SIG-M5 treated with dmso at 0.1 percent for 504 hours (cell line): ENCODE data around the gene PTCH1.

Experiments
- DNase-seq: peaks from one replicate; lab custom pipeline; 2025; ENCODE audit not compliant: unreplicated experiment; lab: John Stamatoyannopoulos, UW

PTCH1 gene

GRCh38 chr9:95441081-95441480 lies 75.7 kb downstream of the PTCH1 start:
- DNase-seq, result no peak

- DNase-seq, result no peak
Observed at GRCh38 chr9:95440447-95440846, 76.3 kb downstream of the PTCH1 start.

- DNase-seq, result no peak
Observed at GRCh38 chr9:95438561-95439357, 78.0 kb downstream of the PTCH1 start.

- DNase-seq, result no peak
Observed at GRCh38 chr9:95437559-95437958, 79.2 kb downstream of the PTCH1 start.

- DNase-seq, result no peak
Observed at GRCh38 chr9:95436416-95436815, 80.4 kb downstream of the PTCH1 start.

GRCh38 chr9:95435074-95435728 lies 81.6 kb downstream of the PTCH1 start:
- no peak for DNase-seq

GRCh38 chr9:95434116-95435073 lies 82.4 kb downstream of the PTCH1 start:
- DNase-seq, result no peak

GRCh38 chr9:95433096-95433819 lies 83.5 kb downstream of the PTCH1 start:
- DNase-seq, result no peak

- no peak for DNase-seq
Observed at GRCh38 chr9:95431286-95431685, 85.5 kb downstream of the PTCH1 start.

GRCh38 chr9:95429948-95430620 lies 86.7 kb downstream of the PTCH1 start:
- no peak for DNase-seq

GRCh38 chr9:95429096-95429495 lies 87.7 kb downstream of the PTCH1 start:
- no peak for DNase-seq

- DNase-seq, result no peak
Observed at GRCh38 chr9:95425910-95426551, 90.7 kb downstream of the PTCH1 start.

GRCh38 chr9:95422650-95423049 lies 94.1 kb downstream of the PTCH1 start:
- DNase-seq, result no peak

GRCh38 chr9:95420518-95420917 lies 96.3 kb downstream of the PTCH1 start:
- DNase-seq, result no peak

- DNase-seq, result no peak
Observed at GRCh38 chr9:95419444-95419843, 97.3 kb downstream of the PTCH1 start.

GRCh38 chr9:95415158-95415557 lies 101.6 kb downstream of the PTCH1 start:
- no peak for DNase-seq

- DNase-seq, result no peak
Observed at GRCh38 chr9:95413793-95414192, 103.0 kb downstream of the PTCH1 start.

- no peak for DNase-seq
Observed at GRCh38 chr9:95411054-95411892, 105.5 kb downstream of the PTCH1 start.
